H9 (cell line): ENCODE measurements around the gene CD79A. TPM values are rescaled to one million over a fixed set of nuclear protein-coding genes. Genes with fewer than 3 reads are reported as not detected.

Experiments
- DNase-seq: peaks from one replicate; pipeline ENCODE4 v3.0.0-alpha.2; 2017
- H2AFZ ChIP-seq: one replicate; pipeline ENCODE4 v1.6.1; 2013; ENCODE audit warnings: mild to moderate bottlenecking, low read length, control low read depth, moderate library complexity
- H2AK5ac ChIP-seq: 2 replicates; pipeline ENCODE4 v1.6.1; 2013; ENCODE audit warnings: low read length, control low read depth, mixed read lengths; ENCODE audit not compliant: insufficient read length
- H2BK120ac ChIP-seq: one replicate; pipeline ENCODE4 v1.6.1; 2013; ENCODE audit warnings: low read depth, mild to moderate bottlenecking, low read length, control low read depth, inconsistent platforms; ENCODE audit not compliant: poor library complexity, severe bottlenecking
- H2BK12ac ChIP-seq: 2 replicates; pipeline ENCODE4 v1.6.1; 2013; ENCODE audit warnings: low read length, control low read depth, mixed read lengths, low read depth; ENCODE audit not compliant: insufficient read length
- H2BK15ac ChIP-seq: 2 replicates; pipeline ENCODE4 v1.6.1; 2013; ENCODE audit warnings: low read depth, low read length, control low read depth
- H2BK20ac ChIP-seq: one replicate; pipeline ENCODE4 v1.6.1; 2013; ENCODE audit warnings: low read depth, mild to moderate bottlenecking, low read length, control low read depth, inconsistent platforms; ENCODE audit not compliant: poor library complexity, severe bottlenecking
- H2BK5ac ChIP-seq: 2 replicates; pipeline ENCODE4 v1.6.1; 2013; ENCODE audit warnings: low read length, control low read depth, mixed read lengths; ENCODE audit not compliant: insufficient read length
- H3K14ac ChIP-seq: 2 replicates; pipeline ENCODE4 v1.6.1; 2013; ENCODE audit warnings: low read length, control low read depth; ENCODE audit not compliant: insufficient read depth
- H3K18ac ChIP-seq: 2 replicates; pipeline ENCODE4 v1.6.1; 2013; ENCODE audit warnings: low read depth, mild to moderate bottlenecking, mixed read lengths, low read length, control low read depth; ENCODE audit not compliant: insufficient read length
- H3K23ac ChIP-seq: 2 replicates; pipeline ENCODE4 v1.6.1; 2013; ENCODE audit warnings: low read length, control low read depth, mixed read lengths, low read depth; ENCODE audit not compliant: insufficient read length
- H3K23me2 ChIP-seq: 2 replicates; pipeline ENCODE4 v1.6.1; 2013; ENCODE audit warnings: low read depth, mild to moderate bottlenecking, mixed read lengths, low read length, control low read depth; ENCODE audit not compliant: insufficient read length, poor library complexity, severe bottlenecking
- H3K27ac ChIP-seq: 2 replicates; pipeline ENCODE4 v1.5.1; 2013; ENCODE audit warnings: low read length, control low read depth, mixed read lengths, low read depth; ENCODE audit not compliant: insufficient read length
- H3K27me3 ChIP-seq: 2 replicates; pipeline ENCODE4 v1.6.1; 2013; ENCODE audit warnings: low read length, control low read depth, inconsistent platforms; ENCODE audit not compliant: insufficient read depth
- H3K4ac ChIP-seq: 2 replicates; pipeline ENCODE4 v1.6.1; 2013; ENCODE audit warnings: low read depth, mild to moderate bottlenecking, control low read depth, inconsistent platforms, low read length, moderate library complexity
- H3K4me1 ChIP-seq: 2 replicates; pipeline ENCODE4 v1.6.1; 2013; ENCODE audit warnings: low read length, control low read depth, inconsistent platforms; ENCODE audit not compliant: insufficient read depth
- H3K4me2 ChIP-seq: 2 replicates; pipeline ENCODE4 v1.6.1; 2013; ENCODE audit warnings: low read length, control low read depth, mixed read lengths; ENCODE audit not compliant: insufficient read length, insufficient read depth
- H3K56ac ChIP-seq: 2 replicates; pipeline ENCODE4 v1.6.1; 2013; ENCODE audit warnings: low read depth, mild to moderate bottlenecking, mixed read lengths, low read length, control low read depth; ENCODE audit not compliant: insufficient read length
- H3K79me1 ChIP-seq: 2 replicates; pipeline ENCODE4 v1.6.1; 2013; ENCODE audit warnings: low read depth, mild to moderate bottlenecking, moderate library complexity, low read length, control low read depth, inconsistent platforms; ENCODE audit not compliant: insufficient read depth, poor library complexity, severe bottlenecking
- H3K79me2 ChIP-seq: 2 replicates; pipeline ENCODE4 v1.6.1; 2013; ENCODE audit warnings: low read length, control low read depth, inconsistent platforms; ENCODE audit not compliant: insufficient read depth
- H3K9ac ChIP-seq: 2 replicates; pipeline ENCODE4 v1.6.1; 2013; ENCODE audit warnings: low read length, control low read depth, mixed read lengths; ENCODE audit not compliant: insufficient read length; ENCODE audit errors: extremely low read depth
- H3K9me3 ChIP-seq: one replicate; pipeline ENCODE4 v1.6.1; 2013; ENCODE audit warnings: low read depth, low read length, inconsistent platforms; ENCODE audit not compliant: control insufficient read depth
- H3T11ph ChIP-seq: one replicate; pipeline ENCODE4 v1.6.1; 2013; ENCODE audit warnings: mild to moderate bottlenecking, low read length, control low read depth, inconsistent platforms
- H4K20me1 ChIP-seq: one replicate; pipeline ENCODE4 v1.6.1; 2013; ENCODE audit not compliant: control insufficient read depth, insufficient read length, insufficient read depth
- H4K5ac ChIP-seq: 2 replicates; pipeline ENCODE4 v1.6.1; 2013; ENCODE audit warnings: low read depth, mild to moderate bottlenecking, mixed read lengths, low read length, control low read depth; ENCODE audit not compliant: insufficient read length
- H4K8ac ChIP-seq: replicated peaks from 2 replicates; pipeline ENCODE4 v1.6.1; 2013; ENCODE audit warnings: low read length, control low read depth, mixed read lengths, low read depth; ENCODE audit not compliant: insufficient read length
- H4K91ac ChIP-seq: 2 replicates; pipeline ENCODE4 v1.6.1; 2013; ENCODE audit warnings: low read depth, mild to moderate bottlenecking, moderate library complexity, mixed read lengths, low read length, control low read depth; ENCODE audit not compliant: insufficient read length
- H3K27ac Mint-ChIP-seq, 3 experiments: 2 replicates in 2 of 3; 3 replicates in 1 of 3; pipeline ENCODE4 v1.8.0; 2020 to 2021; ENCODE audit warnings: mixed read lengths in 3 of 3, mild to moderate bottlenecking in 1 of 3, moderate library complexity in 1 of 3
- H3K27me3 Mint-ChIP-seq: 2 replicates; pipeline ENCODE4 v1.8.0; 2021; ENCODE audit warnings: low read depth, mild to moderate bottlenecking, moderate library complexity, mixed read lengths
- H3K36me3 Mint-ChIP-seq, 3 experiments: 2 replicates in 2 of 3; 3 replicates in 1 of 3; pipeline ENCODE4 v1.8.0; 2020 to 2021; ENCODE audit warnings: low read depth in 3 of 3, mixed read lengths in 3 of 3; ENCODE audit not compliant: insufficient read depth in 1 of 3
- H3K4me1 Mint-ChIP-seq, 2 experiments: 2 replicates each; pipeline ENCODE4 v1.8.0; 2020; ENCODE audit warnings: mixed read lengths in 2 of 2
- H3K4me3 Mint-ChIP-seq, 2 experiments: 2 replicates in 1 of 2; 3 replicates in 1 of 2; pipeline ENCODE4 v1.8.0; 2020 to 2021; ENCODE audit warnings: mild to moderate bottlenecking in 2 of 2, mixed read lengths in 2 of 2, moderate library complexity in 1 of 2
- H3K9me3 Mint-ChIP-seq, 2 experiments: 2 replicates in 1 of 2; 3 replicates in 1 of 2; pipeline ENCODE4 v1.8.0; 2020; ENCODE audit warnings: mild to moderate bottlenecking in 2 of 2, mixed read lengths in 2 of 2, moderate library complexity in 1 of 2
- WGBS: extraction: QIAGEN DNeasy Blood & Tissue Kit; methylation state at CpG from one replicate; pipeline ENCODE4 v1.1.7; 2013; ENCODE audit warnings: missing lambda C conversion rate, low lambda C conversion rate, mixed read lengths; ENCODE audit not compliant: insufficient read length; ENCODE audit errors: extremely low coverage; 5-methylcytosine and 5-hydroxymethylcytosine counted together
- total RNA-seq: library from RNA; stranded (reverse); gene quantifications from 2 replicates; pipeline ENCODE4 v1.2.1, GENCODE V29; 2021
- TF ChIP-seq, protein P1 (sequence below): fragments of 200-600 bp; sonication (generic); conservative IDR thresholded peaks from 3 replicates; pipeline ENCODE4 v1.8.0; 2021; ENCODE audit warnings: antibody characterized with exemption, mild to moderate bottlenecking

CD79A gene
- total RNA-seq, 1 experiment from 2014 or later = 0.22 TPM

GRCh38 chr19:41906271-41906670 is 29.2 kb downstream of the CD79A start:
- H3K4me1 Mint-ChIP-seq = peaks cover 0 to 14% of the 10 kb centered on the region in 2 experiments; a peak in 2 of 4 replicates
- H3K27ac Mint-ChIP-seq = peak overlapping the region in 2 of 3 experiments; percentile 50 to 59; a peak in 3 of 7 replicates
- Histone ChIP-seq H2BK15ac (no peak overlapping the region), H2BK12ac (no peak overlapping the region), H3K79me1 (no peaks in the 10 kb centered on the region), H3K14ac (no peak overlapping the region), H3K9ac (no peak overlapping the region), H4K91ac (no peak overlapping the region), H3T11ph (no peak overlapping the region), H3K18ac (no peak overlapping the region), H3K4ac (no peak overlapping the region), H3K27ac (no peak overlapping the region), H4K8ac (no peak overlapping the region), H3K4me1 (no peaks in the 10 kb centered on the region), H2BK20ac (no peak overlapping the region), H3K23me2 (no peaks in the 10 kb centered on the region), H3K23ac (no peak overlapping the region), H3K79me2 (no peaks in the 10 kb centered on the region), H2AFZ (no peak overlapping the region), H3K27me3 (peaks cover 13% of the 10 kb centered on the region), H3K4me2 (no peak overlapping the region), H2BK5ac (no peak overlapping the region), H2BK120ac (no peak overlapping the region), H3K9me3 (no peaks in the 10 kb centered on the region), H2AK5ac (no peak overlapping the region), H3K56ac (no peak overlapping the region), H4K5ac (no peak overlapping the region), H4K20me1 (no peaks in the 10 kb centered on the region)
- TF ChIP-seq, protein P1, sequence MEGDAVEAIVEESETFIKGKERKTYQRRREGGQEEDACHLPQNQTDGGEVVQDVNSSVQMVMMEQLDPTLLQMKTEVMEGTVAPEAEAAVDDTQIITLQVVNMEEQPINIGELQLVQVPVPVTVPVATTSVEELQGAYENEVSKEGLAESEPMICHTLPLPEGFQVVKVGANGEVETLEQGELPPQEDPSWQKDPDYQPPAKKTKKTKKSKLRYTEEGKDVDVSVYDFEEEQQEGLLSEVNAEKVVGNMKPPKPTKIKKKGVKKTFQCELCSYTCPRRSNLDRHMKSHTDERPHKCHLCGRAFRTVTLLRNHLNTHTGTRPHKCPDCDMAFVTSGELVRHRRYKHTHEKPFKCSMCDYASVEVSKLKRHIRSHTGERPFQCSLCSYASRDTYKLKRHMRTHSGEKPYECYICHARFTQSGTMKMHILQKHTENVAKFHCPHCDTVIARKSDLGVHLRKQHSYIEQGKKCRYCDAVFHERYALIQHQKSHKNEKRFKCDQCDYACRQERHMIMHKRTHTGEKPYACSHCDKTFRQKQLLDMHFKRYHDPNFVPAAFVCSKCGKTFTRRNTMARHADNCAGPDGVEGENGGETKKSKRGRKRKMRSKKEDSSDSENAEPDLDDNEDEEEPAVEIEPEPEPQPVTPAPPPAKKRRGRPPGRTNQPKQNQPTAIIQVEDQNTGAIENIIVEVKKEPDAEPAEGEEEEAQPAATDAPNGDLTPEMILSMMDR = no peak
- H3K9me3 Mint-ChIP-seq = no peaks in the 10 kb centered on the region
- H3K36me3 Mint-ChIP-seq = peaks cover 15 to 47% (median 43%) of the 10 kb centered on the region in 3 experiments; a peak in 6 of 7 replicates
- no CpG with 5 or more reads among the region's 9 CpGs for WGBS
- H3K27me3 Mint-ChIP-seq = peaks cover 3% of the 10 kb centered on the region
- DNase-seq = no peak
- H3K4me3 Mint-ChIP-seq = no peak overlapping the region
